PFSK-1 (cell line): ENCODE data around the gene LDLRAP1.

Source experiments
- POLR2AphosphoS5 ChIP-seq: IDR thresholded peaks from 2 replicates; pipeline ENCODE4 v1.6.1; 2012; ENCODE audit warnings: low read depth, mild to moderate bottlenecking, control low read depth, low read length, moderate library complexity
- SIN3A ChIP-seq: IDR thresholded peaks from 2 replicates; pipeline ENCODE4 v1.6.1; 2012; ENCODE audit warnings: mild to moderate bottlenecking, low read length, moderate library complexity, borderline replicate concordance; ENCODE audit not compliant: insufficient read depth
- TAF1 ChIP-seq: IDR thresholded peaks from 2 replicates; pipeline ENCODE4 v1.6.1; 2012; ENCODE audit warnings: low read length, control low read depth, borderline replicate concordance; ENCODE audit not compliant: insufficient read depth
- TF ChIP-seq, protein P1 (sequence below), 2 experiments: IDR thresholded peaks; 2 replicates each; pipeline versions ENCODE4 v1.6.1 to v1.8.0; 2011 to 2012; ENCODE audit warnings: low read depth in 2 of 2, low read length in 2 of 2, control low read depth in 1 of 2, inconsistent platforms in 1 of 2, mild to moderate bottlenecking in 1 of 2, moderate library complexity in 1 of 2; ENCODE audit not compliant: insufficient read depth in 1 of 2

GRCh38 chr1:25544243-25544764 lies 898 bp downstream of the LDLRAP1 start:
- no peak for TF ChIP-seq SIN3A
- no peak for TF ChIP-seq POLR2AphosphoS5
- no peak for TF ChIP-seq TAF1
- TF ChIP-seq, protein P1, sequence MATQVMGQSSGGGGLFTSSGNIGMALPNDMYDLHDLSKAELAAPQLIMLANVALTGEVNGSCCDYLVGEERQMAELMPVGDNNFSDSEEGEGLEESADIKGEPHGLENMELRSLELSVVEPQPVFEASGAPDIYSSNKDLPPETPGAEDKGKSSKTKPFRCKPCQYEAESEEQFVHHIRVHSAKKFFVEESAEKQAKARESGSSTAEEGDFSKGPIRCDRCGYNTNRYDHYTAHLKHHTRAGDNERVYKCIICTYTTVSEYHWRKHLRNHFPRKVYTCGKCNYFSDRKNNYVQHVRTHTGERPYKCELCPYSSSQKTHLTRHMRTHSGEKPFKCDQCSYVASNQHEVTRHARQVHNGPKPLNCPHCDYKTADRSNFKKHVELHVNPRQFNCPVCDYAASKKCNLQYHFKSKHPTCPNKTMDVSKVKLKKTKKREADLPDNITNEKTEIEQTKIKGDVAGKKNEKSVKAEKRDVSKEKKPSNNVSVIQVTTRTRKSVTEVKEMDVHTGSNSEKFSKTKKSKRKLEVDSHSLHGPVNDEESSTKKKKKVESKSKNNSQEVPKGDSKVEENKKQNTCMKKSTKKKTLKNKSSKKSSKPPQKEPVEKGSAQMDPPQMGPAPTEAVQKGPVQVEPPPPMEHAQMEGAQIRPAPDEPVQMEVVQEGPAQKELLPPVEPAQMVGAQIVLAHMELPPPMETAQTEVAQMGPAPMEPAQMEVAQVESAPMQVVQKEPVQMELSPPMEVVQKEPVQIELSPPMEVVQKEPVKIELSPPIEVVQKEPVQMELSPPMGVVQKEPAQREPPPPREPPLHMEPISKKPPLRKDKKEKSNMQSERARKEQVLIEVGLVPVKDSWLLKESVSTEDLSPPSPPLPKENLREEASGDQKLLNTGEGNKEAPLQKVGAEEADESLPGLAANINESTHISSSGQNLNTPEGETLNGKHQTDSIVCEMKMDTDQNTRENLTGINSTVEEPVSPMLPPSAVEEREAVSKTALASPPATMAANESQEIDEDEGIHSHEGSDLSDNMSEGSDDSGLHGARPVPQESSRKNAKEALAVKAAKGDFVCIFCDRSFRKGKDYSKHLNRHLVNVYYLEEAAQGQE (IDR thresholded peaks at IDR 0.05; ENCODE audit: insufficient read depth in 1 of 2, low read depth in 2 of 2, low read length in 2 of 2), result no peak
